Kidney epithelial cell (primary cell): Measurements from ENCODE around the gene PER1. TPM values are rescaled to one million over a fixed set of nuclear protein-coding genes. Genes with fewer than 3 reads are reported as not detected.
A peak's percentile ranks its signal among the peaks of the same experiment; 100 is the strongest.

Source experiments
- DNase-seq: peaks from one replicate; pipeline ENCODE4 v3.0.0-alpha.2; 2010; ENCODE audit warnings: low read depth
- H3K27me3 ChIP-seq: 2 replicates; pipeline ENCODE4 v1.6.0; 2011; ENCODE audit warnings: low read length; ENCODE audit not compliant: control insufficient read depth, insufficient read depth
- H3K36me3 ChIP-seq: 2 replicates; pipeline ENCODE4 v1.5.1; 2011; ENCODE audit warnings: low read length; ENCODE audit not compliant: control insufficient read depth, insufficient read depth
- H3K4me3 ChIP-seq: 2 replicates; pipeline ENCODE4 v1.5.1; 2011; ENCODE audit warnings: low read depth, mild to moderate bottlenecking, control low read depth, low read length
- CTCF ChIP-seq: IDR thresholded peaks from 2 replicates; pipeline ENCODE4 v1.5.1; 2011; ENCODE audit warnings: mild to moderate bottlenecking, moderate library complexity, low read length, control low read depth, inconsistent platforms; ENCODE audit not compliant: insufficient read depth, poor library complexity, severe bottlenecking
- total RNA-seq: library from RNA; depleted of rRNA; stranded (reverse); fragments of >200 nt; gene quantifications from 2 replicates; pipeline ENCODE4 v1.2.3, GENCODE V29; 2015

PER1 gene
- total RNA-seq, 1 donor from 2014 or later = 11.0 TPM

- no peak for TF ChIP-seq CTCF
- no peak for DNase-seq
These were observed 33.6 kb upstream of the PER1 start for GRCh38 chr17:8185582-8186445.

GRCh38 chr17:8176998-8177731 is 25.0 kb upstream of the PER1 start:
- no peak for DNase-seq
- Histone ChIP-seq H3K36me3 (no peaks in the 10 kb centered on the region), H3K4me3 (peak overlapping the region; percentile 69), H3K27me3 (no peaks in the 10 kb centered on the region)
- no peak for TF ChIP-seq CTCF

More at GRCh38 chr17:8185582-8186445, 33.6 kb upstream of the PER1 start:
- Histone ChIP-seq H3K4me3 (peak overlapping the region; percentile 78), H3K27me3 (no peaks in the 10 kb centered on the region), H3K36me3 (no peaks in the 10 kb centered on the region)

DNA sequence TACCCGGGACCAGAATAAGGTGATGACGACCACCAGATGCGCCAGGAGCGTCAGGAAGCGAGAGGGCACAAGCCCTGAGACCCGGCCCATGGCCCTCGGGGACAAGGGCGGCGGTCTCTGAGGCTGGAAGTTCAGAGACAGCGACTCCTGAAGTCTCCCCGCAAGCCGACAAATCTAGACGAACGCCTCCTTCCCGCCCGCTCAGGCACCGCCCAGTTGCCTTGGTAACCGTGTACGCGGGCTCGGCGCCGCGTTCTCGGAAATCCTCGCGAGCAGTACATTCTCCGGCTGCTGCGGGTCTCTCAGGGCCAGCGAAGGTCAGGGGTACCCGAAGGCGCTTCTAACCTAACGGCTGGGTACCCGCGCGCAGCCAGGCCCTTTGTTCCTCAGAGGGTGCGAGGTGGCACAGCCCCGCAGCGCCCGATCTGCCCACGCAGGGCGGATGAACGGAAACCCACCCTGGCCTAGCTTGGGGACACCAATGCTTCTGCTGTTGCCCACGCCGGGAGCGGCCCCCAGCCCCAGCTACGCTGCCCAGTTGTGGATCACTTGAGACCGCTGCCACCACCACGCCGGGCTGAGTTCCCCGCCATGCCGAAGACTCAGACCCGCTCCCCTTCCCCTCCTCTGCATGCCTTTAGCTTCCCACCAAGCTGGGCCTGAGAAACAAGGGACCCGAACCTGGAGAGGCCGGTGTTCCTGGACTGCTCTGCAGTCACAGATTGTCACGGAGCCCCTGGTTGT is 24.2 kb upstream of the PER1 start, which contains the start of gene TMEM107:
TMEM107 (minus strand) TSS at position 184 of the 744 bp plus-strand sequence; CDS start at position 90, 94 bp downstream.
- TF ChIP-seq CTCF = no peak

DNA sequence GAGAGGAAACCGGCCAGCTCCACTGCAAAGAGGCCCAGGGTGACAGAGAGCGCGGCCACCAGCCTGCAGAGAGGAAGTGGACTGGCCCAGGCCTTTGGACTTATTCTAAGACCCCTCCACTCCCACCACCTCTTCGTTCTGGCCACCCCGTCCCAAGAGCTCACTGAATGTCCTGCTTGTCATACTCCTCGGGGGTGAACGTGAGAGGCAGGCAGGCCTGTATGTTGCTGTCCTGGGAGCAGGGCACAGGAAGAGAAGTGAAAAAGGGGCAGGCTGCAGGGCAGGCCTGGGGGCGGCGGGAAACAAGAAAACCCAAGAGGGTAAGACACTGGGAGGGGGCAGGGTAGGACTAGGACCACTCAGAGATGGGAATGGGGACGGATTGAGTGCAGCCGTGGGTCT is 23.6 kb upstream of the PER1 start:
- Histone ChIP-seq H3K36me3 (no peaks in the 10 kb centered on the region), H3K4me3 (peak overlapping the region; percentile 69), H3K27me3 (no peaks in the 10 kb centered on the region)
- DNase-seq = no peak
- no peak for TF ChIP-seq CTCF

More for the DNA sequence above, 24.2 kb upstream of the PER1 start, which contains the start of gene TMEM107:
- peak within 1 kb of the TSS; percentile 69 for H3K4me3 ChIP-seq
- no peaks in the 10 kb centered on the region for H3K27me3 ChIP-seq
- DNase-seq = no peak
- H3K36me3 ChIP-seq = no peaks in the 10 kb centered on the region

DNA sequence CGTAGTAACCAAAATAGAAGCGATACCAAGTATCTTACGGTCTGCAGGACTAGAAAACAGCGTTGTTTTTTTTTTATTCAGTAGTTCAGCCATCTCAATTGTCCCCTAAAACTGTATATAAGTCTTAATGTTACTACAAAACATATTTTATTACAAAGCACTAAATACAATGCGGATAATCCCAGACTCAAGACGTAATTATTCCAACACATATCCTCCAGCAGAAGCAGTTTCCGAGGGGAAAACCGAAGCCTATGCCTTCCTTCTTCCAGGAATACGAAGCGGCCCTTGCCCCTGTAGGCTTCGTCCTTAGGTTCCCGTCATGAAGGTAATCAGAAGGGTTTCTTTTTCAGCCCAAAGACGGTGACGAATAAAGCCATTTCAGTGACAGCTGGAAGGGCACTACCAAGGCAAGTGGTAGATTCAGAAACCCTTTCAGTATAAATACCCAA is 21.7 kb upstream of the PER1 start:
- no peaks in the 10 kb centered on the region for H3K27me3 ChIP-seq
- no peak for TF ChIP-seq CTCF

More for the DNA sequence above, 21.7 kb upstream of the PER1 start:
- Histone ChIP-seq H3K36me3 (no peaks in the 10 kb centered on the region), H3K4me3 (peak overlapping the region; percentile 44)
- DNase-seq = no peak
